GM18858 (cell line): ENCODE data around the gene GTPBP6.
"Not testable (repeated sequence)": the region's sequence is repeated elsewhere in the genome, so short reads cannot be mapped to it uniquely, and the experiment has no call there.

Source experiments
- ATAC-seq: cut with Tn5 transposase; IDR thresholded peaks from one replicate; pipeline ENCODE4 v1.9.1; 2021; ENCODE audit not compliant: unreplicated experiment

The GTPBP6 gene

GRCh38 chrX:295136-295535, 23.5 kb downstream of the GTPBP6 start:
- no peak for ATAC-seq

GRCh38 chrX:292900-293897, 25.4 kb downstream of the GTPBP6 start:
- no peak for ATAC-seq

GRCh38 chrX:291411-291901, 27.1 kb downstream of the GTPBP6 start:
- no peak for ATAC-seq

GRCh38 chrX:290476-291166, 28.0 kb downstream of the GTPBP6 start:
- ATAC-seq, result no peak

- no peak for ATAC-seq
Observed at GRCh38 chrX:288561-288991, 30.0 kb downstream of the GTPBP6 start.

- no peak for ATAC-seq
Observed at GRCh38 chrX:287670-288069, 30.9 kb downstream of the GTPBP6 start.

DNA sequence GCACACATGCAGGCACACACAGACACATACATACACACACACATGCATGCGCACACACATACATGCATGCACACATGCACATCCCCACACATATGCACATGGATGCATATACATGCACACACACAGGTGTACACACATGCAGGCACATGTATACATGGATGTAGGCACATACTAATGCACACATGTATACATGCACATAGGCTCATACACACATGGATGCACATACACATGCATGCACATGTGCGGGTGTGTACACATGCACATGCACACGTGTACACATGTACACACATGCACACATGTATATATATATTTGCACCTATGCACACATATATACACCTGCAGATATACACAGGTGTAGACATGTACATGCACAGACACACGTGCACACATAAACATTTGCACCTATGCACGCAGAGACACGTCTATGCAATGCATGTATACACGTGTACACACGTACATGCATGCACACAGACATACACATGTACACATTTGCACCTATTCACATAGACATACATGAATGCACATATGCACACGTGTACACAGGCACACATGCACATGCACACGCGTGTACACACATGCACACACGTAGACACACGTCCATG, 33.4 kb downstream of the GTPBP6 start:
- no peak for ATAC-seq

GRCh38 chrX:283115-283845, 35.3 kb downstream of the GTPBP6 start:
- peak; percentile 97 for ATAC-seq

- ATAC-seq, result not testable (repeated sequence)
Observed at GRCh38 chrX:282000-282681, 36.5 kb downstream of the GTPBP6 start.

- ATAC-seq, result no peak
Observed at GRCh38 chrX:281166-281999, 37.2 kb downstream of the GTPBP6 start, which contains the start of gene PLCXD1. TSS of gene PLCXD1 (plus strand) at chrX:281381. CDS start at chrX:284188, 2,807 bp downstream.

DNA sequence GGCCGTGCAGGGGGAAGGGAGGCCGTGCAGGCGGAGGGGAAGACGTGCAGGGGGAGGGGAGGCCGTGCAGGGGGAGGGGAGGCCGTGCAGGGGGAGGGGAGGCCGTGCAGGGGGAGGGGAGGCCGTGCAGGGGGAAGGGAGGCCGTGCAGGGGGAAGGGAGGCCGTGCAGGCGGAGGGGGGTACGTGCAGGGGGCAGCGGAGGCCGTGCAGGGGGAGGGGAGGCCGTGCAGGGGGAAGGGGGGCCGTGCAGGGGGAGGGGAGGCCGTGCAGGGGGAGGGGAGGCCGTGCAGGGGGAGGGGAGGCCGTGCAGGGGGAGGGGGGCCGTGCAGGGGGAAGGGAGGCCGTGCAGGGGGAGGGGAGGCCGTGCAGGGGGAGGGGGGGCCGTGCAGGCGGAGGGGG, 37.9 kb downstream of the GTPBP6 start:
- ATAC-seq, result not testable (repeated sequence)

DNA sequence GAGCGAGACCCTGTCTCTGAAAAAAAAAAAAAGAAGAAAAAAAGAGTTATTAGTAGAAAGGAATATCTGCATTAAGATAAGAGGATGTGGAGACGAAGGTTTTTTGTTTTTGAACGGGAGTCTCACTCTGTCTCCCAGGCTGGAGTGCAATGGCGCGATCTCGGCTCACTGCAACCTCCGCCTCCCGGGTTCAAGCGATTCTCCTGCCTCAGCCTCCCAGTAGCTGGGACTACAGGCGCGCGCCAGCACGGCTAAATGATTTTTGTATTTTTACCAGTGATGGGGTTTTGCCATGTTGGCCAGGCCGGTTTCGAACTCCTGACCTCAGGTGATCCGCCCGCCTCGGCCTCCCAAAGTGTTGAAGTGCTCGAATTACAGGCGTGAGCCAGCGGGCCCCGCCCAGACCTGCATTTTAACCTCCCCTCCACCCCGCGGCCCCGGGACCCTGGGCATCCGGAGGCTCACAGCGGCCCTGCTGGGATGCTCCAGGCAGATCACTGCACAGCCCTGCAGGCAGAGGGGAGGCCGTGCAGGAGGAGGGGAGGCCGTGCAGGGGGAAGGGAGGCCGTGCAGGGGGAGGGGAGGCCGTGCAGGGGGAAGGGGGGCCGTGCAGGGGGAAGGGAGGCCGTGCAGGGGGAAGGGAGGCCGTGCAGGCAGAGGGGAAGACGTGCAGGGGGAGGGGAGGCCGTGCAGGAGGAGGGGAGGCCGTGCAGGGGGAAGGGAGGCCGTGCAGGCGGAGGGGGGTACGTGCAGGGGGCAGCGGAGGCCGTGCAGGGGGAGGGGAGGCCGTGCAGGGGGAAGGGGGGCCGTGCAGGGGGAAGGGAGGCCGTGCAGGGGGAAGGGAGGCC, 38.6 kb downstream of the GTPBP6 start:
- not testable (repeated sequence) for ATAC-seq

DNA sequence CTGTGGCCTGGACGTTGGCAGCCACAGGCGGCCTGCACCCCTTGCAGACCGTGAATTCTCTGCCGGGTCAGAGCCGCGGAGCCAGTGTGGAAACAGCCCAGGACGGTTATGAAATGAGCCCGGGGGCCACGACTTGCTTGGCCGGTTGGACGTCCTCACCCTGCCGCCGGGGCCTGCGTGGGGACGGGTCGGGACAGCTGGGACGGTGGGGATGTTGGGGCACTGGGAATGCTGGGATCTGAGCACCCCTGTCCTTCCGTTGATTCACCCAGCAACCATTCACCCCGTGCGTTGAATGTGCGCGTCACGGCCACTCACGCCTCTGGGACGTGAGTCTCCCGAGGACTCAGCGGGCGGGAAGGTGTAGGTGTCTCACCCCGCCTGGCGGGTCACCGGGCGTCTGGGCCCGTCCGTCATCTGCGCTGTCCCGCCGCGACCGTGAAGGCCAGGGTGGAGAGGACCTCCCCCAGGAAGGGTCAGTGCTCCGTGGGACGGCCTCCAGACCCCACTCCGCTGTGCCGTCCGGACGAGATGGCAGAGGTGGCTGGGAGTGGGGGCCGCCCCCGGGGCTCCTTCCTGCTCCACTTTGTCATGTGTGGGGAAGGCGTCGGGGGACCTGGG, 41.9 kb downstream of the GTPBP6 start:
- no peak for ATAC-seq

DNA sequence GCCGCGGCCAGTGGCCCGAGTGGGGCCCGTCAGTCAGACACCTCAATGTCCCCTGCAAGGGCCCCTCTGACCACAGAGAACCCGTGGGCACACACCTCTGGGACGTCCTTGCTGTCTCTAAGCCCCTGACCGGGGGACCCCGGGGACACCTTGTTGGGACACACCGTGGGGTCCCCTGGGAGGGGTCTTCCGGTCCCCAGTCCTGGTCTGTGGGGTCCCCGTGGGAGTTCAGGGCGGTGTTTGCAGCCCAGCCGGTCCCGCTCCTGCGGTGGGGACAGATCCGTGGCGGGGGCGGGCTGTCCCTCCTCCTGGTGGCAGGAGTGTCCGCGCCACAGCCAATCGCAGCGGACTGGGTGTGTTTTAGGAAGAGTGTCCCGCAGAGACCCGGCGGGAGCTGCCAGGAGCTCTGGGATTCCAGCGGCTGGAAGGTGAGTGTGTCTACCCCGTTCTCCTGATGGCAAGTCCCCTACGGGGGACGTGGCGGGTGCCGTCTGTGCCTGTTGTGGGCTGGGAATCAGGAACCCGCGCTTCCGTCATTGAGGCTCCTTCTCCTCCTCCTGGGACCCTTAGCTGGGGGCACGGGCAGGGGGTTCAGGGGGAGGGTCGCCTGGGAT, 42.5 kb downstream of the GTPBP6 start:
- ATAC-seq, result peak; percentile 65

- ATAC-seq, result peak; percentile 13
Observed at GRCh38 chrX:275476-275966, 43.1 kb downstream of the GTPBP6 start.

GRCh38 chrX:274904-275475, 43.6 kb downstream of the GTPBP6 start:
- ATAC-seq, result no peak

DNA sequence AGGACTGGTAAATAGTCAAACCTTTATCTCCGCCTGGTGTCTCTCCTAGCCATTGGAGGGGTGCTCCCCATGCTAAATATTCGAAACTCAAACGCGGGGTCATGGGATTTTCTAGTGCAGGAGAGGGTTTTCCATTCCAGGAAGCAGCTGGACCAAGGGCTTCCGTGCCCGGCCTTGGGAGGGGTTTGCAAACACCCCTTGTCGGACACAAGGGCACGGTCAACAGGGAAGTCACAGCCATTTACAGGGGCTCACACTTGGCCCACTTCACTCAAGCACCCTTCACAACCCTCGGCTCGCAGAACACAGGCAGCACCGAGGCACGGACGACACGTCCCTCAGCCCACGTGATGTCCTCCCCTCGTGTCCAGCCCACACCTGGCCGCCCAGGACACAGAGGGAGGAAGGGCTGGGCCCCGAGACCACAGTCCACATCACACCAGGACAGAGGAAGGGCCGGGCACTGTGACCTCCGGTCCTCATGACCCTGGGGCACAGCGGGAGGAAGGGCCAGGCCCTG, 47.7 kb downstream of the GTPBP6 start:
- ATAC-seq, result no peak
